ENCODE data around the gene TPP1.

Gene TPP1

GRCh38 chr11:6587360-6587953 is 31.8 kb downstream of the TPP1 start:
- Histone ChIP-seq H3K4me3 (ENCODE audit: insufficient read depth, low read depth, low read length) (no peak overlapping the region), H3K4me1 (ENCODE audit: control insufficient read depth, insufficient read depth, low read length) (peaks cover 4% of the 10 kb centered on the region)

GRCh38 chr11:6586434-6587359 is 32.5 kb downstream of the TPP1 start:
- no peak overlapping the region for H3K27ac ChIP-seq (ENCODE audit: insufficient read depth, low read depth, low read length, poor library complexity, severe bottlenecking)
- H3K4me1 ChIP-seq (ENCODE audit: control insufficient read depth, insufficient read depth, low read length), result no peaks in the 10 kb centered on the region
- no peak overlapping the region for H3K4me3 ChIP-seq (ENCODE audit: insufficient read depth, low read depth, low read length)
- H3K36me3 ChIP-seq (ENCODE audit: control insufficient read depth, insufficient read depth, low read length), result no peaks in the 10 kb centered on the region
- H3K27me3 ChIP-seq (ENCODE audit: control insufficient read depth, insufficient read depth, low read length, poor library complexity, severe bottlenecking), result no peaks in the 10 kb centered on the region
- WGBS, 2 experiments, result 92 to 93% methylated on average over 25 of the region's 25 CpGs
- no peaks in the 10 kb centered on the region for H3K9me3 ChIP-seq (ENCODE audit: control insufficient read depth, low read length)

More at GRCh38 chr11:6587360-6587953, 31.8 kb downstream of the TPP1 start:
- WGBS, 2 experiments, result 92 to 95% methylated on average over 11 of the region's 11 CpGs
- Histone ChIP-seq H3K27me3 (ENCODE audit: control insufficient read depth, insufficient read depth, low read length, poor library complexity, severe bottlenecking) (no peaks in the 10 kb centered on the region), H3K36me3 (ENCODE audit: control insufficient read depth, insufficient read depth, low read length) (no peaks in the 10 kb centered on the region), H3K27ac (ENCODE audit: insufficient read depth, low read depth, low read length, poor library complexity, severe bottlenecking) (no peak overlapping the region), H3K9me3 (ENCODE audit: control insufficient read depth, low read length) (no peaks in the 10 kb centered on the region)

GRCh38 chr11:6584528-6584927 is 34.7 kb downstream of the TPP1 start:
- Histone ChIP-seq H3K9me3 (ENCODE audit: control insufficient read depth, low read length) (no peaks in the 10 kb centered on the region), H3K36me3 (ENCODE audit: control insufficient read depth, insufficient read depth, low read length) (no peaks in the 10 kb centered on the region), H3K27ac (ENCODE audit: insufficient read depth, low read depth, low read length, poor library complexity, severe bottlenecking) (no peak overlapping the region), H3K4me1 (ENCODE audit: control insufficient read depth, insufficient read depth, low read length) (no peaks in the 10 kb centered on the region), H3K4me3 (ENCODE audit: insufficient read depth, low read depth, low read length) (no peak overlapping the region), H3K27me3 (ENCODE audit: control insufficient read depth, insufficient read depth, low read length, poor library complexity, severe bottlenecking) (no peaks in the 10 kb centered on the region)
- 95% methylated on average over 3 to 4 of the region's 4 CpGs for WGBS, 2 experiments

- Histone ChIP-seq H3K36me3 (ENCODE audit: control insufficient read depth, insufficient read depth, low read length) (no peaks in the 10 kb centered on the region), H3K9me3 (ENCODE audit: control insufficient read depth, low read length) (no peaks in the 10 kb centered on the region), H3K4me3 (ENCODE audit: insufficient read depth, low read depth, low read length) (no peak overlapping the region), H3K27me3 (ENCODE audit: control insufficient read depth, insufficient read depth, low read length, poor library complexity, severe bottlenecking) (no peaks in the 10 kb centered on the region), H3K4me1 (ENCODE audit: control insufficient read depth, insufficient read depth, low read length) (no peaks in the 10 kb centered on the region), H3K27ac (ENCODE audit: insufficient read depth, low read depth, low read length, poor library complexity, severe bottlenecking) (no peak overlapping the region)
- WGBS, 2 experiments, result 73 to 87% methylated on average over 1 of the region's 1 CpG
Observed at GRCh38 chr11:6583584-6583983, 35.6 kb downstream of the TPP1 start.

- no peaks in the 10 kb centered on the region for H3K4me1 ChIP-seq (ENCODE audit: control insufficient read depth, insufficient read depth, low read length)
- H3K27me3 ChIP-seq (ENCODE audit: control insufficient read depth, insufficient read depth, low read length, poor library complexity, severe bottlenecking), result no peaks in the 10 kb centered on the region
- H3K4me3 ChIP-seq (ENCODE audit: insufficient read depth, low read depth, low read length), result no peak overlapping the region
- no peak overlapping the region for H3K27ac ChIP-seq (ENCODE audit: insufficient read depth, low read depth, low read length, poor library complexity, severe bottlenecking)
- WGBS, 2 experiments, result 88 to 93% methylated on average over 2 of the region's 2 CpGs
- H3K36me3 ChIP-seq (ENCODE audit: control insufficient read depth, insufficient read depth, low read length), result no peaks in the 10 kb centered on the region
- no peaks in the 10 kb centered on the region for H3K9me3 ChIP-seq (ENCODE audit: control insufficient read depth, low read length)
Observed at GRCh38 chr11:6579681-6580080, 39.5 kb downstream of the TPP1 start.

- H3K4me3 ChIP-seq (ENCODE audit: insufficient read depth, low read depth, low read length), result no peak overlapping the region
- H3K9me3 ChIP-seq (ENCODE audit: control insufficient read depth, low read length), result no peaks in the 10 kb centered on the region
- no peaks in the 10 kb centered on the region for H3K4me1 ChIP-seq (ENCODE audit: control insufficient read depth, insufficient read depth, low read length)
- no peaks in the 10 kb centered on the region for H3K27me3 ChIP-seq (ENCODE audit: control insufficient read depth, insufficient read depth, low read length, poor library complexity, severe bottlenecking)
- H3K27ac ChIP-seq (ENCODE audit: insufficient read depth, low read depth, low read length, poor library complexity, severe bottlenecking), result no peak overlapping the region
- no peaks in the 10 kb centered on the region for H3K36me3 ChIP-seq (ENCODE audit: control insufficient read depth, insufficient read depth, low read length)
- 80 to 93% methylated on average over 1 of the region's 1 CpG for whole genome bisulfite sequencing, 2 experiments
Observed at GRCh38 chr11:6578134-6578533, 41.1 kb downstream of the TPP1 start.

- Histone ChIP-seq H3K27ac (ENCODE audit: insufficient read depth, low read depth, low read length, poor library complexity, severe bottlenecking) (no peak overlapping the region), H3K36me3 (ENCODE audit: control insufficient read depth, insufficient read depth, low read length) (no peaks in the 10 kb centered on the region), H3K4me1 (ENCODE audit: control insufficient read depth, insufficient read depth, low read length) (no peaks in the 10 kb centered on the region), H3K4me3 (ENCODE audit: insufficient read depth, low read depth, low read length) (no peak overlapping the region), H3K27me3 (ENCODE audit: control insufficient read depth, insufficient read depth, low read length, poor library complexity, severe bottlenecking) (no peaks in the 10 kb centered on the region), H3K9me3 (ENCODE audit: control insufficient read depth, low read length) (no peaks in the 10 kb centered on the region)
- 80 to 89% methylated on average over 5 to 6 of the region's 6 CpGs for WGBS, 2 experiments
Observed at GRCh38 chr11:6576471-6577373, 42.5 kb downstream of the TPP1 start.

GRCh38 chr11:6574816-6575715 is 44.2 kb downstream of the TPP1 start:
- Histone ChIP-seq H3K36me3 (ENCODE audit: control insufficient read depth, insufficient read depth, low read length) (no peaks in the 10 kb centered on the region), H3K9me3 (ENCODE audit: control insufficient read depth, low read length) (no peaks in the 10 kb centered on the region), H3K4me1 (ENCODE audit: control insufficient read depth, insufficient read depth, low read length) (no peaks in the 10 kb centered on the region), H3K4me3 (ENCODE audit: insufficient read depth, low read depth, low read length) (no peak overlapping the region), H3K27me3 (ENCODE audit: control insufficient read depth, insufficient read depth, low read length, poor library complexity, severe bottlenecking) (no peaks in the 10 kb centered on the region), H3K27ac (ENCODE audit: insufficient read depth, low read depth, low read length, poor library complexity, severe bottlenecking) (no peak overlapping the region)
- 94 to 96% methylated on average over 6 of the region's 6 CpGs for WGBS, 2 experiments

- Histone ChIP-seq H3K9me3 (ENCODE audit: control insufficient read depth, low read length) (no peaks in the 10 kb centered on the region), H3K27me3 (ENCODE audit: control insufficient read depth, insufficient read depth, low read length, poor library complexity, severe bottlenecking) (no peaks in the 10 kb centered on the region), H3K4me1 (ENCODE audit: control insufficient read depth, insufficient read depth, low read length) (peaks cover 5% of the 10 kb centered on the region), H3K4me3 (ENCODE audit: insufficient read depth, low read depth, low read length) (no peak overlapping the region), H3K27ac (ENCODE audit: insufficient read depth, low read depth, low read length, poor library complexity, severe bottlenecking) (no peak overlapping the region), H3K36me3 (ENCODE audit: control insufficient read depth, insufficient read depth, low read length) (no peaks in the 10 kb centered on the region)
- 94 to 97% methylated on average over 2 of the region's 2 CpGs for WGBS, 2 experiments
Observed at GRCh38 chr11:6572215-6572614, 47.0 kb downstream of the TPP1 start.

All from ectodermal cell (in vitro differentiated cells).